D721Med (cell line): ENCODE measurements around the gene XPOT.
A peak's percentile ranks its signal among the peaks of the same experiment; 100 is the strongest.

Experiments used
- DNase-seq: peaks from one replicate; pipeline ENCODE4 v3.0.0; 2011; ENCODE audit warnings: low spot score; ENCODE audit not compliant: insufficient read length
- FAIRE-seq: peaks from 2 replicates; lab custom pipeline; 2011; peaks lifted over from hg19 to GRCh38; lab: Jason Lieb, UNC
- TF ChIP-seq, protein P1 (sequence below): IDR thresholded peaks from 2 replicates; pipeline ENCODE4 v1.5.1; 2012; ENCODE audit warnings: mild to moderate bottlenecking, control low read depth; ENCODE audit not compliant: insufficient read depth; ENCODE audit errors: missing control alignments

XPOT gene

GRCh38 chr12:64387197-64387816 lies 16.9 kb upstream of the XPOT start:
- TF ChIP-seq, protein P1, sequence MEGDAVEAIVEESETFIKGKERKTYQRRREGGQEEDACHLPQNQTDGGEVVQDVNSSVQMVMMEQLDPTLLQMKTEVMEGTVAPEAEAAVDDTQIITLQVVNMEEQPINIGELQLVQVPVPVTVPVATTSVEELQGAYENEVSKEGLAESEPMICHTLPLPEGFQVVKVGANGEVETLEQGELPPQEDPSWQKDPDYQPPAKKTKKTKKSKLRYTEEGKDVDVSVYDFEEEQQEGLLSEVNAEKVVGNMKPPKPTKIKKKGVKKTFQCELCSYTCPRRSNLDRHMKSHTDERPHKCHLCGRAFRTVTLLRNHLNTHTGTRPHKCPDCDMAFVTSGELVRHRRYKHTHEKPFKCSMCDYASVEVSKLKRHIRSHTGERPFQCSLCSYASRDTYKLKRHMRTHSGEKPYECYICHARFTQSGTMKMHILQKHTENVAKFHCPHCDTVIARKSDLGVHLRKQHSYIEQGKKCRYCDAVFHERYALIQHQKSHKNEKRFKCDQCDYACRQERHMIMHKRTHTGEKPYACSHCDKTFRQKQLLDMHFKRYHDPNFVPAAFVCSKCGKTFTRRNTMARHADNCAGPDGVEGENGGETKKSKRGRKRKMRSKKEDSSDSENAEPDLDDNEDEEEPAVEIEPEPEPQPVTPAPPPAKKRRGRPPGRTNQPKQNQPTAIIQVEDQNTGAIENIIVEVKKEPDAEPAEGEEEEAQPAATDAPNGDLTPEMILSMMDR, result no peak
- FAIRE-seq, result no peak
- no peak for DNase-seq

GRCh38 chr12:64389154-64389553 lies 15.0 kb upstream of the XPOT start:
- TF ChIP-seq, protein P1, result no peak
- DNase-seq (peak; percentile 44), FAIRE-seq (no peak)

DNA sequence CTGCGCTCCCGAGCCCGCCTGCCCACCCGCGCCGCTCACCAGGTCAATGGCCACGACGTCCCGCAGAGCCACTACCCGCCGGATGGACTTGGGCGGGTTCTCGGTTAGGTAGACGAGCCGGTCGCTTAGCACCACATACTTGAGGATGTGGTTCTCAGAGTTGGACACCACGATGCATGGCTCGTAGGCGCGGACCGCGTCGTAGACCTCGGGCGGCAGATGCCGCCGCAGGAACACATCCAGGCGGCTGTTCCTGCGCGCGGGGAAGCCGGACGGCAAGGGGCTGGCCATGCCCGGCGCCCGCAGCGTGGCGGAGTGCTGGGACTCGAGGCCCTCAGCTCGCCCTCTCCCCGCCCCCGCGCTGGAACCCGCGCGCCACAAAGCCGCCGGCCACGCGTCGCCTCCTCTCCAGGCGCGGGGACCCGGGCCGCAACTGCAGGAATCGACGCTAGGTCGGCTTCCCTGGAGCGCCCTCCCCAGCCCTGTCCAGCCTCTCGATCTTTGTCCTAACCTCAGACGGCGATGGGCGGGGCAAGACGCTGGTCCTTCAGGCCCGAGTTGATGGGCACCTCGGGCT lies 13.8 kb upstream of the XPOT start, which contains the start of gene C12orf56:
Gene C12orf56 (minus strand): TSS at position 484 of the 577 bp plus-strand sequence. CDS start 193 bp downstream, at position 291.
- TF ChIP-seq, protein P1, result no peak
- FAIRE-seq, result no peak
- DNase-seq, result peak; percentile 57

GRCh38 chr12:64392221-64392620 lies 12.0 kb upstream of the XPOT start:
- FAIRE-seq (no peak), DNase-seq (no peak)
- TF ChIP-seq, protein P1, result peak; percentile 31

DNA sequence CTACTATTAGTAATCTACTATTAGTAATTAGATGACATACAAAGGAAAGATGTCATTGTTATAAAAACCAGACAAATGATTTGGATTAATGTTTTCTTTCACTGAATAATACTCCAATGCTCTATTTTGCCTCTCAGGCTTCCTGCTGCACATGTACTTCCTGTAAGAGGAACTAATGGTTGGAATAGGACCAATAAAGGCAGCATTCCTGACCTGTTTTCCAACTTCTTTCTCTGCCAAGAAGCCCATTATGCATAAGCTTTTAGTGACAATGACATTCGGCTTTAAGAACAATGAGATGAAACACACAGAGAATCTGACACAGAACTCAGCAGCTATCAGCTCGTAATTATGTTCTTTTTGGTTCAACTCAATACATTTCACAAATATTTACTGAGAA lies 8.5 kb upstream of the XPOT start:
- no peak for DNase-seq
- TF ChIP-seq, protein P1, result no peak
- no peak for FAIRE-seq

- no peak for DNase-seq
- no peak for FAIRE-seq
- TF ChIP-seq, protein P1, result no peak
These were observed 4.2 kb upstream of the XPOT start for GRCh38 chr12:64400041-64400440.

- DNase-seq (no peak), FAIRE-seq (no peak)
- TF ChIP-seq, protein P1, result no peak
These were observed 2.0 kb upstream of the XPOT start for GRCh38 chr12:64402181-64402580.
